ENCODE results near the gene CPEB2.

Gene CPEB2

DNA sequence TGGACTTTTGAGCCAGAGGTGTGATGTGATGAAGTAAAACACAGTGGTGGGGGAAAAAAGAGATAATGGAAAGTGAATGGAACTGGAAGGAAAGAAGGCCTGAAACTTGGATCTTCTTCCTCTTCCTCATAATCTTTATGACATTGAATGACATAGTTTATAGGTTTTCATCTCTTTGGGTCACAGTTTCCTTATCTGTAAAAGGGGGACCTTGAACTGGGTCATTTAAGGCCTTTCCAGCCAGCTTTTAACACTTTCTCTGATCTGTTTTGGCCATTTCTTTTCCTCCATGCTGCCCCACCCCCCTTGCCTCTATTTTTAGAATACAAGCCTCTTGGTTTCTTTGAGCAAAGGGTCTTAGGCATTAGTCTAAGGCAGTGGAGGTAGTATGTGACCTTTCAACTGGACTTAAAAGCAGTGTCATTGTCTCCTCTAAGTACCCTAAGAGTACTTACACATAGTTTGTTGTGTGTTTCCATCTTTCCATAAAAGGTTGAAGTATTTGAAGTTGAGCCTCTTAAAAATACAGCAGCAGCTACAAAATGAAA, 7.8 kb downstream of the CPEB2 start:
- no peak for DNase-seq (ENCODE audit: low read depth in 3 of 3)

GRCh38 chr4:15011166-15011565, 8.9 kb downstream of the CPEB2 start:
- DNase-seq (ENCODE audit: low read depth in 3 of 3): no peak

DNA sequence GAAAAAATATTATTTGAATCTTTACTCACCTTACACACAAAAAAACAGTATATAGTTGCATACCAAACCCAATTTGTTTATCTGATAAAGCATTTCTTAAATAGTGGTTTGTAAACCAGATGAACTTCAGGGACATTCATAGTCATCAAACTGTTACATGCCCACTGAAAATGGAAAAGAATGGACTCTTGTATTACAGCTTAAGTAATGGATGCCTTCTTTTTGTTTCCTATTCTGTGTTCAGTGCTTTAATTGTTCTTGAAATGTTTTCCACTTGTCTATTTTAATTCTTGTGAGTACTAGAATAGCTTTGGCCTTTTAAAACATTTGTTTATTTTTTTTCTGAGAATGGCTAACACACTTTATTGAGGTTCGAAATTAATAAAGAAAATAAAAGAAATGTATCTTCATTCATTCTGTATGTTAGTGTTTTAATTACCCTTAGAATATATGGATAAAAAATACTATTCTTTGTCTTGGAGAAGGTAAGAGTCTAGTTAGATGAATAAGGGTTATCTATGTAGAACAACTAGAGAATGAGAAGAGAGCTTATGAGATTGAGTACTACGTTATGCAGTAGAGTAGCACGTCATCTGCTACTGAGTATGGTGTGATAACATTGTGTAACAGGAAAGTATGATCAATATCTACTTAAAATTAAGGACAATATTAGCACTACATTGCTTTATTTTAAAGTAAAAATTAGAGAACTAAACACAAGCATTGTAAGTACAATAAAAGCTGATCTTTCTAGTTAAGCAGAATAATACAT, 9.9 kb downstream of the CPEB2 start:
- no peak for DNase-seq (ENCODE audit: low read depth in 3 of 3)

GRCh38 chr4:15013585-15013984, 11.3 kb downstream of the CPEB2 start:
- DNase-seq (ENCODE audit: low read depth in 3 of 3): no peak

DNA sequence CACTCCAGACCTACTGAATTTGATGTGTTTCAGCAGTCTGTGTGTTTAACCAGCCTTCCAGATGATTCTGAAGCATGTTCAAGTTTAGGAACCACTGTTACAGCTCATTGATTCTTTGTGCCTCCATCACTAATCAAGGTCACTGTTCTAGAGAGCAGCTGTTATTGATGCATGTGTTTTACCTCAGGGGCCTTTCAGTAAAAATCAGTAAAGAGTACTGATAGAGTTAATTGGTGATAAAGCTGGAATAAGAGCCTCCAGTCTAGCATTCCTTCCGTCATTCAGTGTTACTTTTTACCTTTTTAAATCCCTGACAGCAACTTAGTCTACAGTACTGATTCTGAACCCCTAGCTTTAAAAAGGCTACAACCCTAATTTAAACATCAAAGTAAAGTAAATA, 12.9 kb downstream of the CPEB2 start:
- no peak for DNase-seq (ENCODE audit: low read depth in 3 of 3)

- no peak for DNase-seq (ENCODE audit: low read depth in 3 of 3)
Measured at GRCh38 chr4:15018361-15018760, 16.1 kb downstream of the CPEB2 start.

GRCh38 chr4:15020502-15021286, 18.4 kb downstream of the CPEB2 start:
- no peak for DNase-seq (ENCODE audit: low read depth in 3 of 3)

DNA sequence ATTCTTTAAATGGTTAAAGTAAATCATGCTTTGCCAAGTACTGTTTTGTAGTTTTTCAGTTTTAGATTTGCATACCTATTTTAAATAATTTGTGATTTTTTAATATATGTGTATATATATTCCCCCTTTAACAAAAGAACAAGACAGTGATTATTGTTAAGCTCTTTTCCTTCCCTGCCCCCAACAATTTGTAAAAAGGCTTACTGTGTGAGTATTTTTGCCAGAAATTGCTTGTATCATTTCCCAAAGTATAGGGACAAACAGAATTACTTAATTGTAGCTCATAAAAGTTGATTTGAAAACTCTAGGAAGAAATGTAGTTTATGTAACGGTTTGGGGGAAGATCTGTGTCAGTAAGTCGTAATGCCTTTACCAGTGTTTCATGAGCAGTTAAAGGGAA, 19.0 kb downstream of the CPEB2 start:
- DNase-seq (ENCODE audit: low read depth in 3 of 3): no peak

DNA sequence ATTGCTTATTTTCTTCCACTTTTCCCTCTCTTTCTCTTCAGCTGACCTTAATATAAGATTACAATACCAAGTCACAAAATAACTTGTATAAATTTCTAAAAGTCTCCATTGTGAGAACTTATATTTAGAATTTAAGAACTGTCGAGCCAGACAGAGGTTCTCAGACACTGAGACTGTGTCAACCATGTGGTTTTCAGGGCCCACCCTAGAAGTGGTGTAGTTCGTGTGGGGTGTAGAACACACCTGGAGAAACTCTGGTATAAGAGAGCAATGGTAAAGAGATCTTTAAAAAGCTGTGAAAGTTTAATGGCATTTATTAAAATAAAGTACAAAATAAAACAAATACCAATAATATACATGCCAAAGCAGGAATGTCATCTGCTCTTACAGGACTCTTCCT, 19.7 kb downstream of the CPEB2 start:
- DNase-seq (ENCODE audit: low read depth in 3 of 3): no peak

DNA sequence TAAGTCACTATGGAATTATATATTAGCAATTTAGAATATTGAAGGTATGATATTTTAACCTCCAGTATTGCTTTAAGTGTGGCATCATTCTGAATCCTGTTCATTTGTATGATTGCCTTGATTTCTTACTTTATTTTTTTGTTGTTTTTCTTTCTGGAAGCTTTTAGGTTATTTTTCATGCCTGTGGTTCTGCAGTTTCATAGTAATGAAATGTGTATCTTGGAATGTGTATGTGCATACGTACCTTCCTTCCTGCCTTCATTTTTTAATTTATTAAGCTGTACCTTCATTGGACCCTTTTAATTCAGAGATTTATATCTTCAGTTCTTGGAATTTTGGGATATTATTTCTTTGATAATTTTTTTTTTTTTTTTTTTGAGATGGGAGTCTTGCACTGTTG, 22.1 kb downstream of the CPEB2 start:
- no peak for DNase-seq (ENCODE audit: low read depth in 3 of 3)

DNA sequence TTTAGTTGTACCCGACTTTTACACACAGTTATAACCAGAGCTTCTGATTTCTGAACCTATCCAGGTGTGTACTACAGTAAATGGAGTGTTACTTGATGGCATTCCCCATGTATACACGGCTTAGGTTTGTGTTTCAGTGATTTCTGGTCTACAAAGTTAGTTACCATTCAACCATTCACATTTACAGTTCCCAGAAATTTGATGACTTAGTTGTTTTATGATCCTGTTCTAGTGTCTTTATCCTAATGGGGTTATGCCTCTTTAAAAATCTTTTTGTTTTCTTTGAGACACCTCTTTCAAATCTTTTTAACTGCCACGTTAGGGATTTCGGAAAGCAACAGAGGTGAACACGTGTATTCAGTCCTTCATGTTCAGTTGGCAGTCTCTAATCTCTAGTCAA, 23.4 kb downstream of the CPEB2 start:
- DNase-seq (ENCODE audit: low read depth in 3 of 3): no peak

DNA sequence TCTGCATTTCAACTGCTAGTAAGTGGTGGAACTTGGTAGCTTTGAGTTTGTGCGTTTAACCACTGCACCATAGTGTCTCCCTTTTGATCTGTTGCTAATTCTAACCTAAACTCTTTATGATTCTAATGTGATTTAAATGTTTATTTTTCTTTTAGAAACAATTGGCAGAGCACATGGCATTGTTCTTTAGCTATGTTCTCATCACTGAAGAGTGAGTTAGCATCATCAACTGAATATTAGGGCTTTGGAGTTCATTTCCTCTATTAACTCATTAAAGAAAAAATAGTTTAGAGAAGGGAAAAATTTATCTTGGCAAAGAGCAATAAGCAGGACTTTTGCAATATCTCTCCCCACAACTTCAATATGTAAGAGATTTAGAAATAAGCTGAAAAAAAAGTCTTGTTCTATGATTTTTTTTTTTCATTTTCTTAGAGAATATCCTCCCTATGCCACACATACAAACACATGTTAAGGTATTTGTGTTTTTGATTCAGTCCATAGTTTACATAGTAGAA, 25.7 kb downstream of the CPEB2 start:
- DNase-seq (ENCODE audit: low read depth in 3 of 3): no peak

- DNase-seq (ENCODE audit: low read depth in 3 of 3): no peak
Measured at GRCh38 chr4:15031197-15031596, 28.9 kb downstream of the CPEB2 start.

- DNase-seq (ENCODE audit: low read depth in 3 of 3): no peak
Measured at GRCh38 chr4:15031993-15032675, 29.9 kb downstream of the CPEB2 start.

DNA sequence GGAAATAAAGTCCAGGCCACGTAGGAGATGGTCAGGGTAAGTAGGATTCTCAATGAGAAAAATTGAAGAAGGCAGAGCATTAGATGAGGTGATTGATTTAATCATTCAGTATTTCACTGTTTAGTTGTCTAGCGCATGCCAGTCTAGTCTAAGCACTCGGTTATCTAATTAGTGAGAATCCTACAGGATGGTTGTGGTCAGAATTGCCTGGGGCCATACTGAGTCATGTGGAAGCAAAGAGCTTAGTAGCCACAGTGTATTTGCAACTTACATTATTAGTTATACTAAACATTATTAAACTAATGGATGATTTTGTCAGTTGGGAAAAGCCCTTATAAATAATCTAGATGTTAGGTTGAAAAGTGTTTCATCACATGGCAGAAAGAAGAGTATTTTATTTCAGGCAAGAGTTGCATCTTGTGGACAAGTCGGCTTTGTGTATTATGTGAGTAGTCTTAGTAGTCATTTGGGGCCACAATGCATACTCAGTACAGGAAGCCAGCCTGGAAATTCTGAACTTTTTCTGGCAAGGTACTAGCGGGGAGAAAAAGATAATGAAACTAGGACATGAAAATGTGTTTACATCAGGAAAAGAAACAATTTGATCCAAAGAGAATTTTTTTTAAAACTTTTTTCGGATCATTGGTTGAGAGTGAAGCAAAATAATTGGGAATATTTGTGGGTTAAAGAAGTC, 31.9 kb downstream of the CPEB2 start:
- no peak for DNase-seq (ENCODE audit: low read depth in 3 of 3)

DNA sequence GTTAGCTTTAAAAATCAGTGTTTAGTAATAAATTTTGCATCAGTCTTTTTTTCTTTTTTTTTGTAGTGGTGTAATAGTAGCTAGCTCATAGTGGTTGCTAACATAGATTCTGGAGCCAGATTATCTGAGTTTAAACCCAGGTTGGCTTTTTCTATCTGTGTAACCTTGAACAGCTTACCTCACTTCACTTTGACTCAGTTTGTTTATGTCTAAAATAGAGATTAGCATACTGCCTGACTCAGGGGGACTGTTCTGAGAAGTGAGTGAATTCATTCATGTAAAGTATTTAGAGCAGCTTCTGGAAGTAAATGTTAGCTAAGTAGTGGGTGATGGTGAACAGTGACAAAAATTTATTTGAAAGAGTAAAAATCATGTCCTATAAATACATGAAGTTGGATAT, 32.9 kb downstream of the CPEB2 start:
- DNase-seq (ENCODE audit: low read depth in 3 of 3): no peak

GRCh38 chr4:15037923-15038541, 35.8 kb downstream of the CPEB2 start:
- DNase-seq (ENCODE audit: low read depth in 3 of 3): no peak

DNA sequence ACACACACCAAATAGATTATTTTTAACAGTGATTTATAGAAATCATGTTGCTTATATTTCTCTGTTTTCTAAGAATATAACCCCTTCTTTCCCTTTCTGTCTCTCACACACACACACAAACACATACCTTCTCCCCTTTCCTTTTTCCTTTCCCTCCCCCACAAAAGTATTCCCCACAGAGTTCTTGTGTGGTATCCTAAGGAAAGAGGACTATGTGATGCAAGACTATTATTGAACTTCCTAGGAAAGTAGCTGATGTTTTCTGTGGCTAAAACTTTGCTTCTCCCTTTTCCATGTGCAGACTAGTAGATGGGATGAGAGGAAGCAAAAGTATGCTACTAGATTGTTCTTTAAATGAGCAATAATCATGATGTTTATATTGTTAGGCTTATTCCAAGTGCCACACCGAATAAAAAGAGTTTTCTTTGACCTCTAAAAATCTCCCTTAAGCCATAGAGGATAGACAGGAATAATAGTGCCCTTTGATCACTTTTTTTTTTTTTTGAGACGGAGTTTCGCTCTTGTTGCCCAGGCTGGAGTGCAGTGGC, 38.7 kb downstream of the CPEB2 start:
- no peak for DNase-seq (ENCODE audit: low read depth in 3 of 3)

- DNase-seq (ENCODE audit: low read depth in 3 of 3): no peak
Measured at GRCh38 chr4:15042529-15043167, 40.4 kb downstream of the CPEB2 start.

DNA sequence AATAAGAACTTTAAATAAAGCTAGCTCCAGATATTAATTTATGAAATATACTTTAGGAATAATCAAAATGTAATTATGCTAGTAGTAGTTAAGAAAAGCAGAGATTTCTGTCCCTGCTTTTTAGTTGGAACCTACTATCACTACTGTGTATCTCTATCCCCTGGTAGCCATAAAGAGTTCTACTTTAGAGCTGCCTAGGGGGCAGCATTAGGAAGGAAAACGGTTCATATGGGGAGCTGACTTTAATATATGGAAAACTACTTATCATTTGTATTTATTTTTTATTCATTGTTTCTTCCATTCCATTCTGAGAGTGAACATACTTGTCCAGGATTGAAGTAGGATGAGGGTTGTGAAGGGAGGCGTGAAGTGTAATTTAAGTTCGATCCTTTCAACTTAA, 40.9 kb downstream of the CPEB2 start:
- no peak for DNase-seq (ENCODE audit: low read depth in 3 of 3)
